GM23338 (cell line): ENCODE data around the gene NINL.

Experiments used
- CTCF ChIP-seq, 2 experiments: fragments of 200-600 bp in 1 of 2; sonication (generic) in 1 of 2; conservative IDR thresholded peaks; 2 replicates each; pipeline versions ENCODE4 v1.5.1 to v1.6.1; 2016 to 2017; ENCODE audit warnings: antibody characterized with exemption in 2 of 2, low read depth in 2 of 2, mild to moderate bottlenecking in 2 of 2, moderate library complexity in 1 of 2
- JUNB ChIP-seq: IDR thresholded peaks from one replicate; pipeline ENCODE4 v1.6.1; 2016; ENCODE audit warnings: antibody characterized with exemption; ENCODE audit not compliant: unreplicated experiment
- REST ChIP-seq: IDR thresholded peaks from one replicate; pipeline ENCODE4 v1.6.1; 2018; ENCODE audit warnings: antibody characterized with exemption; ENCODE audit not compliant: unreplicated experiment

- no peak for TF ChIP-seq CTCF (conservative IDR thresholded peaks at IDR 0.05; ENCODE audit: low read depth in 2 of 2)
- TF ChIP-seq REST = no peak
- TF ChIP-seq JUNB = no peak
These were observed 42.3 kb downstream of the NINL start for GRCh38 chr20:25543068-25543467.
